Measurements from ENCODE around the gene FUT7.

The FUT7 gene

DNA sequence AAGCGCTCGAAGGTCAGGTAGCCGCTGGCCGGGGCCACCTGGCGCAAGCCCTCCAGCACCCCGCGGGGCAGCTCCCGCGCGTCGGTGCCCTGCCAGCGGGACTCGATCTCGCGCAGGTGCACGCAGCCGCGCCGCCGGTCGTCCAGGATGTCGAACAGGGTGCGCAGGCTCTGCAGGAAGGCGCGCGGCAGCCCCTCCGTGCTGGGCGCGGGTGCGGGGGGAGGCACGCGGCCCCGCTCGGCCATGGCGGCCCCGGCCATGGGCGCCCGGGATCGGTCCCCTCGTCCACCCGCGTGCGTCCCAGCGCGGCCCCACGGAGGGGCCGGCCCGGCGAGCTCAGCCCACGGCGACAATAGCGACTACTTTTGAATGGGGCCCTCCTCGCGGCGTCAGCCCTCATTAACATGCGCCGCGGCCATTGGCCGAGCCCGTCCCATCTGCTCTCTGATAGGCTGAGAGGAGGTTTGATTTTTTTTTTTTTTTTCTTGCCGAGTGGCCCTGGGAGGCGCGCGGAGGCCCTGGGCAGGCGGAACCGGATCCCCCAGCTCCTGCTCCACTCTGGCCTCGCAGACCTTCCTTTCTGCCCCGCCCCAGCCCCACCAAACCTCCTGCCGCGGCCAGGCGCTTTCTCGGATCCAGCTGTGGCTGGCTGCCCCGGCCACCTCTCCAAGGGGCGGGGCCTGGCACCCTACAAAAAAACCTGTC lies 38.5 kb upstream of the FUT7 start, which contains the start of gene SAPCD2 (continued):
- TF ChIP-seq, protein P1, sequence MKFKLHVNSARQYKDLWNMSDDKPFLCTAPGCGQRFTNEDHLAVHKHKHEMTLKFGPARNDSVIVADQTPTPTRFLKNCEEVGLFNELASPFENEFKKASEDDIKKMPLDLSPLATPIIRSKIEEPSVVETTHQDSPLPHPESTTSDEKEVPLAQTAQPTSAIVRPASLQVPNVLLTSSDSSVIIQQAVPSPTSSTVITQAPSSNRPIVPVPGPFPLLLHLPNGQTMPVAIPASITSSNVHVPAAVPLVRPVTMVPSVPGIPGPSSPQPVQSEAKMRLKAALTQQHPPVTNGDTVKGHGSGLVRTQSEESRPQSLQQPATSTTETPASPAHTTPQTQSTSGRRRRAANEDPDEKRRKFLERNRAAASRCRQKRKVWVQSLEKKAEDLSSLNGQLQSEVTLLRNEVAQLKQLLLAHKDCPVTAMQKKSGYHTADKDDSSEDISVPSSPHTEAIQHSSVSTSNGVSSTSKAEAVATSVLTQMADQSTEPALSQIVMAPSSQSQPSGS (tag by site-specific recombination; IDR thresholded peaks at IDR 0.05; ENCODE audit: low read depth) = no peak
- TF ChIP-seq ZNF670 (tag by site-specific recombination; IDR thresholded peaks at IDR 0.05; ENCODE audit: low read depth) (no peak), ZNF701 (tag by site-specific recombination; IDR thresholded peaks at IDR 0.05) (no peak), ZNF624 (tag by site-specific recombination; IDR thresholded peaks at IDR 0.05) (no peak), ZNF121 (tag by site-specific recombination; IDR thresholded peaks at IDR 0.05) (no peak), EGR2 (tag by site-specific recombination; IDR thresholded peaks at IDR 0.05; ENCODE audit: low read depth) (no peak), RBAK (tag by site-specific recombination; IDR thresholded peaks at IDR 0.05) (no peak), ZNF561 (tag by site-specific recombination; IDR thresholded peaks at IDR 0.05; ENCODE audit: borderline replicate concordance) (0 out of 2 replicates have a peak, but pooled peaks have one; percentile 11), ZNF510 (tag by site-specific recombination; IDR thresholded peaks at IDR 0.05; ENCODE audit: insufficient replicate concordance) (no peak), ZBTB7A (tag by site-specific recombination; IDR thresholded peaks at IDR 0.05; ENCODE audit: low read depth) (no peak), ZNF23 (tag by site-specific recombination; IDR thresholded peaks at IDR 0.05; ENCODE audit: borderline replicate concordance) (no peak), ZFP69B (tag by site-specific recombination; IDR thresholded peaks at IDR 0.05) (0 out of 2 replicates have a peak, but pooled peaks have one; percentile 56), ZNF394 (tag by site-specific recombination; IDR thresholded peaks at IDR 0.05; ENCODE audit: borderline replicate concordance) (no peak), ZNF366 (tag by site-specific recombination; conservative IDR thresholded peaks at IDR 0.05) (0 out of 2 replicates have a peak, but pooled peaks have one; percentile 28), ZNF600 (tag by site-specific recombination; IDR thresholded peaks at IDR 0.05) (peak; percentile 43; the same call in 1 of the 2 replicates), ZNF354C (tag by site-specific recombination; IDR thresholded peaks at IDR 0.05; ENCODE audit: borderline replicate concordance, low read depth) (no peak), ZNF76 (tag by site-specific recombination; IDR thresholded peaks at IDR 0.05; ENCODE audit: borderline replicate concordance, low read depth) (peak; percentile 42), GLI4 (tag by site-specific recombination; IDR thresholded peaks at IDR 0.05) (no peak)
- TF ChIP-seq, protein P2, sequence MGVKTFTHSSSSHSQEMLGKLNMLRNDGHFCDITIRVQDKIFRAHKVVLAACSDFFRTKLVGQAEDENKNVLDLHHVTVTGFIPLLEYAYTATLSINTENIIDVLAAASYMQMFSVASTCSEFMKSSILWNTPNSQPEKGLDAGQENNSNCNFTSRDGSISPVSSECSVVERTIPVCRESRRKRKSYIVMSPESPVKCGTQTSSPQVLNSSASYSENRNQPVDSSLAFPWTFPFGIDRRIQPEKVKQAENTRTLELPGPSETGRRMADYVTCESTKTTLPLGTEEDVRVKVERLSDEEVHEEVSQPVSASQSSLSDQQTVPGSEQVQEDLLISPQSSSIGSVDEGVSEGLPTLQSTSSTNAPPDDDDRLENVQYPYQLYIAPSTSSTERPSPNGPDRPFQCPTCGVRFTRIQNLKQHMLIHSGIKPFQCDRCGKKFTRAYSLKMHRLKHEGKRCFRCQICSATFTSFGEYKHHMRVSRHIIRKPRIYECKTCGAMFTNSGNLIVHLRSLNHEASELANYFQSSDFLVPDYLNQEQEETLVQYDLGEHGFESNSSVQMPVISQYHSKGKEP (tag by site-specific recombination; IDR thresholded peaks at IDR 0.05) = peak; percentile 27; the same call in 1 of the 2 replicates
- TF ChIP-seq, protein P3, sequence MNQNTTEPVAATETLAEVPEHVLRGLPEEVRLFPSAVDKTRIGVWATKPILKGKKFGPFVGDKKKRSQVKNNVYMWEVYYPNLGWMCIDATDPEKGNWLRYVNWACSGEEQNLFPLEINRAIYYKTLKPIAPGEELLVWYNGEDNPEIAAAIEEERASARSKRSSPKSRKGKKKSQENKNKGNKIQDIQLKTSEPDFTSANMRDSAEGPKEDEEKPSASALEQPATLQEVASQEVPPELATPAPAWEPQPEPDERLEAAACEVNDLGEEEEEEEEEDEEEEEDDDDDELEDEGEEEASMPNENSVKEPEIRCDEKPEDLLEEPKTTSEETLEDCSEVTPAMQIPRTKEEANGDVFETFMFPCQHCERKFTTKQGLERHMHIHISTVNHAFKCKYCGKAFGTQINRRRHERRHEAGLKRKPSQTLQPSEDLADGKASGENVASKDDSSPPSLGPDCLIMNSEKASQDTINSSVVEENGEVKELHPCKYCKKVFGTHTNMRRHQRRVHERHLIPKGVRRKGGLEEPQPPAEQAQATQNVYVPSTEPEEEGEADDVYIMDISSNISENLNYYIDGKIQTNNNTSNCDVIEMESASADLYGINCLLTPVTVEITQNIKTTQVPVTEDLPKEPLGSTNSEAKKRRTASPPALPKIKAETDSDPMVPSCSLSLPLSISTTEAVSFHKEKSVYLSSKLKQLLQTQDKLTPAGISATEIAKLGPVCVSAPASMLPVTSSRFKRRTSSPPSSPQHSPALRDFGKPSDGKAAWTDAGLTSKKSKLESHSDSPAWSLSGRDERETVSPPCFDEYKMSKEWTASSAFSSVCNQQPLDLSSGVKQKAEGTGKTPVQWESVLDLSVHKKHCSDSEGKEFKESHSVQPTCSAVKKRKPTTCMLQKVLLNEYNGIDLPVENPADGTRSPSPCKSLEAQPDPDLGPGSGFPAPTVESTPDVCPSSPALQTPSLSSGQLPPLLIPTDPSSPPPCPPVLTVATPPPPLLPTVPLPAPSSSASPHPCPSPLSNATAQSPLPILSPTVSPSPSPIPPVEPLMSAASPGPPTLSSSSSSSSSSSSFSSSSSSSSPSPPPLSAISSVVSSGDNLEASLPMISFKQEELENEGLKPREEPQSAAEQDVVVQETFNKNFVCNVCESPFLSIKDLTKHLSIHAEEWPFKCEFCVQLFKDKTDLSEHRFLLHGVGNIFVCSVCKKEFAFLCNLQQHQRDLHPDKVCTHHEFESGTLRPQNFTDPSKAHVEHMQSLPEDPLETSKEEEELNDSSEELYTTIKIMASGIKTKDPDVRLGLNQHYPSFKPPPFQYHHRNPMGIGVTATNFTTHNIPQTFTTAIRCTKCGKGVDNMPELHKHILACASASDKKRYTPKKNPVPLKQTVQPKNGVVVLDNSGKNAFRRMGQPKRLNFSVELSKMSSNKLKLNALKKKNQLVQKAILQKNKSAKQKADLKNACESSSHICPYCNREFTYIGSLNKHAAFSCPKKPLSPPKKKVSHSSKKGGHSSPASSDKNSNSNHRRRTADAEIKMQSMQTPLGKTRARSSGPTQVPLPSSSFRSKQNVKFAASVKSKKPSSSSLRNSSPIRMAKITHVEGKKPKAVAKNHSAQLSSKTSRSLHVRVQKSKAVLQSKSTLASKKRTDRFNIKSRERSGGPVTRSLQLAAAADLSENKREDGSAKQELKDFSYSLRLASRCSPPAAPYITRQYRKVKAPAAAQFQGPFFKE (tag by site-specific recombination; IDR thresholded peaks at IDR 0.05; ENCODE audit: borderline replicate concordance) = no peak
- TF ChIP-seq, protein P4, sequence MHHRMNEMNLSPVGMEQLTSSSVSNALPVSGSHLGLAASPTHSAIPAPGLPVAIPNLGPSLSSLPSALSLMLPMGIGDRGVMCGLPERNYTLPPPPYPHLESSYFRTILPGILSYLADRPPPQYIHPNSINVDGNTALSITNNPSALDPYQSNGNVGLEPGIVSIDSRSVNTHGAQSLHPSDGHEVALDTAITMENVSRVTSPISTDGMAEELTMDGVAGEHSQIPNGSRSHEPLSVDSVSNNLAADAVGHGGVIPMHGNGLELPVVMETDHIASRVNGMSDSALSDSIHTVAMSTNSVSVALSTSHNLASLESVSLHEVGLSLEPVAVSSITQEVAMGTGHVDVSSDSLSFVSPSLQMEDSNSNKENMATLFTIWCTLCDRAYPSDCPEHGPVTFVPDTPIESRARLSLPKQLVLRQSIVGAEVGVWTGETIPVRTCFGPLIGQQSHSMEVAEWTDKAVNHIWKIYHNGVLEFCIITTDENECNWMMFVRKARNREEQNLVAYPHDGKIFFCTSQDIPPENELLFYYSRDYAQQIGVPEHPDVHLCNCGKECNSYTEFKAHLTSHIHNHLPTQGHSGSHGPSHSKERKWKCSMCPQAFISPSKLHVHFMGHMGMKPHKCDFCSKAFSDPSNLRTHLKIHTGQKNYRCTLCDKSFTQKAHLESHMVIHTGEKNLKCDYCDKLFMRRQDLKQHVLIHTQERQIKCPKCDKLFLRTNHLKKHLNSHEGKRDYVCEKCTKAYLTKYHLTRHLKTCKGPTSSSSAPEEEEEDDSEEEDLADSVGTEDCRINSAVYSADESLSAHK (tag by site-specific recombination; IDR thresholded peaks at IDR 0.05) = no peak
- TF ChIP-seq, protein P5, sequence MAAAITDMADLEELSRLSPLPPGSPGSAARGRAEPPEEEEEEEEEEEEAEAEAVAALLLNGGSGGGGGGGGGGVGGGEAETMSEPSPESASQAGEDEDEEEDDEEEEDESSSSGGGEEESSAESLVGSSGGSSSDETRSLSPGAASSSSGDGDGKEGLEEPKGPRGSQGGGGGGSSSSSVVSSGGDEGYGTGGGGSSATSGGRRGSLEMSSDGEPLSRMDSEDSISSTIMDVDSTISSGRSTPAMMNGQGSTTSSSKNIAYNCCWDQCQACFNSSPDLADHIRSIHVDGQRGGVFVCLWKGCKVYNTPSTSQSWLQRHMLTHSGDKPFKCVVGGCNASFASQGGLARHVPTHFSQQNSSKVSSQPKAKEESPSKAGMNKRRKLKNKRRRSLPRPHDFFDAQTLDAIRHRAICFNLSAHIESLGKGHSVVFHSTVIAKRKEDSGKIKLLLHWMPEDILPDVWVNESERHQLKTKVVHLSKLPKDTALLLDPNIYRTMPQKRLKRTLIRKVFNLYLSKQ (tag by site-specific recombination; IDR thresholded peaks at IDR 0.05; ENCODE audit: borderline replicate concordance) = no peak

All from HEK293 (cell line).